Measurements from ENCODE around the gene SH3GL1.
A peak's percentile ranks its signal among the peaks of the same experiment; 100 is the strongest.
"Not testable (repeated sequence)": the region's sequence is repeated elsewhere in the genome, so short reads cannot be mapped to it uniquely, and the experiment has no call there.

Gene SH3GL1

DNA sequence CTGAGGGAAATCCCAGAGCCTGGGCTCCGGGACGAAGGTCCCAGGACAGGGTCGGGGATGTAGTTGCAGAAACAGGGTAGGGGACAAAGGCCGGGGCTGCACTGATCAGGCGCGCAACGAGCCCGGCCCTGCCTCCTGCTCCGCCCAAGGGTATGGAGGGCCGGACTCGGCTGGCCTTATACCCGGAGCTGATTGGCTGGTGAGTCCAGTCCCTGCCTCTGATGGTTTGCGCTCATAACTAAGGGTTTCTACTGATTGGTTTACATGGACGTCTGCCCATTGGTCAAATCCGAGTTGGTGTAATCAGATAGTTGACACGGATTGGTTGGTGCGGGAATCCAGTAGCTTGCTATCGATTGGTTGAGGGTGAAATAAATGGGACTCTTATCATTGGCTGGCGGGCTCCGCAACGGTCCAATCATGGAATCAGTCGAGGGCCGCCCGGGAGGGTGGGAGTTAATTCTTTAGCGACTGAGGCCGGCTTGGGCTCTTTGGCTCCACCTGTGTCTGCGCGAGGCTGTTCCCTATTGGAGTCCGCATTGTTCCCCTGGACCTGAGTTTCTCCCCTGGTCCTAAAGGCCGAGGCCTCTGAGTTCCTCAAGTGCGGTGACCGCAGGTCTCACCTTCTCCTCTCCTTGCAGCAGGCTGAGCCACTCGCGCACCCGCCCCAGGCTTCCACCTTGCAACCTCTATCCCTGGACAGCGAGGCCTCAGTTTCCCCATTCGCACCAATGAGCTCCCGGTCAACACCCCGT lies 57.6 kb downstream of the SH3GL1 start:
- peak; percentile 61 for DNase-seq (ENCODE audit: low read depth)

DNA sequence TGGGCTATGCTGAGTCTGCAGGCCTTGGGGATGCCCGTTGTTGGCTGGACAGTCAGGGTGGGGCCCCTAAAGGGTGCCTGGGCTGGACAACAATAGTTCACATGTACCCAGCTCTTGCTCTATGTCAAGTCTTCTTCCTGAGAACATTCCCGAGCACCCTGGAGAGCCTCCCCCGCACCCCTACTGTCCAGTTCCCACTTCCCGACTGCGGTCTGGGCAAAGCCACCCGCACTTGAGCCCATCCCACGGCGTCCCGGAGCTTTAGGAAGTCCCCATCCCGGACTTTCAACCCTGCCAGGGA lies 58.1 kb downstream of the SH3GL1 start:
- DNase-seq (ENCODE audit: low read depth) = no peak

DNA sequence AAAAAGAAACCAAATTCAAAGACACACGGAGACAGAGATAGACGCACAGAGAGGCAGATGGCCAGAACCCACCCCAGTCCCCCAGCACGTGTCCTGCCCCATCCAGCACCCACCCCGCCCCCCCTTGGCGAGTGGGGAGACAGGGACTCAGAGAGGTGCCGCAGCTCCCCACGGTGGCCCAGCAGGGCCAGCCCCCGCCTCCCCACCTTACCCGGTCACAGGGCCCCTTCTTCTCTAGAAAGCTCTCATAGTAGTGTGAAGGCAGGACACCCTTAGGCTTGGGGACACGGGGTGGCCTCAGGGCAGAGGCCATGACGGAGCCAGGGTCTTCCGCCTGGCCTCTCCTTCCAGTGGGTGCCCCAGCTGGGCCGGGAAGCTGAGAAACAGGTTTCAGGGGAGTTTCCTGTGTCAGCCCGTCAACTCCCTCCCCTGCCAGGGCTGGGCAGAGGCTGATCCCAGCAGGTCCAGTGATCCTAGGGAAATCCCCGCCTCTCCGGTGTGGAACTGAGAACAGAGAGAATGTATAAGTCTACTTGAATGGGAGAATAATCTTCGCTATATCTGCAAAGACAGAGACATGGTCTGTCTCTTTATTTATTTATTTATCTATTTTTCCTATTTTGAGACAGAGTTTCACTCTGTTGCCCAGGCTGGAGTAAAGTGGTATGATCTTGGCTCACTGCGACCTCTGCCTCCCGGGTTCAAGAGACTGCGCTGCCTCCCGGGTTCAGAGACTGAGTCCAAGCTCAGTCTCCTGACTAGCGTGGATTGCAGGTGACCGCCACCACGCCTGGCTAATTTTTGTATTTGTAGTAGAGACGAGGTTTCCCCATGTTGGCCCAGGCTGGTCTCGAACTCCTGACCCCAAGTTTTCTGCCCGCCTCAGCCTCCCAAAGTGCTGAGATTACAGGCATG lies 61.6 kb downstream of the SH3GL1 start, which contains the start of gene STAP2:
TSS of gene STAP2 (minus strand) at position 387 of the 915 bp plus-strand sequence. CDS start at position 313, 74 bp downstream.
- DNase-seq (ENCODE audit: low read depth) = no peak

DNA sequence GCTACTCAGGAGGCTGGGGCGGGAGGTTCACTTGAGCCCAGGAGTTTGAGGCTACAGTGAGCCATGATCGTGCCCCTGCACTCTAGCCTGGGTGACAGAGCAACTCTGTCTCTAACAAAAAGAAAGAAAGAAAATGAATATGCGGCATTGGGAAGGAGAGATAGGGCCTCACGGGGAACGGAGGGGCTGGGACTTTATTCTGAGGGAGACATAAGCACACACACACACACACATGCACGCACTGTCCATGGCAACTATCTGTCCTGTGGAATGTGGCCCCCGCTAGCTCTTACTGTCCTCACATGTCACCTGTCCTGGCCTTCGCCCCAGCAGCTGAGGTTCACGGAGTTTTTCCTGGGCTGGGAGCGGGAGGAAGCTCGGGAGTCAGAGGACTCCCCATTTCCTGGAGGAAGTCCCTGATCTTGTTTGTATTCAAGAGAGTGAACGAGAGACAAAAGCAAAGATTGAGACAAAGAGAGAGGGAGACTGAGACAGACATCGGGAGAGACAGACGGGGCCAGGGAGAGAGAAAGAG lies 62.4 kb downstream of the SH3GL1 start:
- no peak for DNase-seq (ENCODE audit: low read depth)

DNA sequence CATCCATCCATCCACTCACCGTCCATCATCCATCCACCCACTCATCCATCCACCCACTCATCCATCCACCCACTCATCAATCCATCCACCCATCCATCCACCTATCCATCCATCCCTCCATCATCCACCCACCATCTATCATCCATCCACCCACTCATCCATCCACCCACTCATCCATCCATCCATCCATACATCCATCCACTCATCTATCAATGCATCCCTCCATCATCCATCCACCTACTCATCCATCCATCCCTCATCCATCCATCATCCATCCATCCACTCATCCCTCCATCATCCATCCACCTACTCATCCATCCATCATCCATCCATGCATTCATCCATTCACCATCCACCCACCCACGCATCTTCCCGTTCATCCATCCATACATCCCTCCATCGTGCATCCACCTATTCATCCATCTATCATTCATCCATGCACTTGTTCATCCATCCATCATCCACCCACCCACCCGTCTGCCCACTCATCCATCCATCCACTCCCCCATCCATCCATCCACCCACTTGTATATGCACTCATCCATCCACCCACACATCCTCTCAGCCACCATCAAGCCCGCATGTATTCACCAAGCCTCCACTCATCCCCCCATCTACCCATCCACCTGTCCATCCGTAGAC lies 65.3 kb downstream of the SH3GL1 start:
- DNase-seq (ENCODE audit: low read depth) = no peak

DNA sequence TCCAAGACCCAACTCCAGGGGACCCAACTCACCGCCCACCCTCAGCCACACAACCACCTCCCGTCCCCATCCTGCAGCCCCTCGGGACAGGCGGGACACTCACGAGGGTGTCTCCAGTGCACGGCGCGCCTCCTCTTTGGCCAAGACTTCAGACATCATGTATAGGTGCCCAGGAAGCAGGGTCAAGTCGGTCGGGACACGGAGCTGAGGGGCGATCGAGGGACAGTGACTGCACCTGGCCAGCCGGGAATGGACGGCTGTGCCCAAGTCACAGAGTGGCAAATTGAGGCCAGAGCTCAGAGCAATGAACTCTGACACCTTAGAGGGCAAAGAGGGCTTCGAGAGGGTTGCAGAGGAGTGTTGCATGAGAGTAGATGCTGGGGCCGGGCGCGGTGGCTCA lies 70.5 kb downstream of the SH3GL1 start:
- no peak for DNase-seq (ENCODE audit: low read depth)

DNA sequence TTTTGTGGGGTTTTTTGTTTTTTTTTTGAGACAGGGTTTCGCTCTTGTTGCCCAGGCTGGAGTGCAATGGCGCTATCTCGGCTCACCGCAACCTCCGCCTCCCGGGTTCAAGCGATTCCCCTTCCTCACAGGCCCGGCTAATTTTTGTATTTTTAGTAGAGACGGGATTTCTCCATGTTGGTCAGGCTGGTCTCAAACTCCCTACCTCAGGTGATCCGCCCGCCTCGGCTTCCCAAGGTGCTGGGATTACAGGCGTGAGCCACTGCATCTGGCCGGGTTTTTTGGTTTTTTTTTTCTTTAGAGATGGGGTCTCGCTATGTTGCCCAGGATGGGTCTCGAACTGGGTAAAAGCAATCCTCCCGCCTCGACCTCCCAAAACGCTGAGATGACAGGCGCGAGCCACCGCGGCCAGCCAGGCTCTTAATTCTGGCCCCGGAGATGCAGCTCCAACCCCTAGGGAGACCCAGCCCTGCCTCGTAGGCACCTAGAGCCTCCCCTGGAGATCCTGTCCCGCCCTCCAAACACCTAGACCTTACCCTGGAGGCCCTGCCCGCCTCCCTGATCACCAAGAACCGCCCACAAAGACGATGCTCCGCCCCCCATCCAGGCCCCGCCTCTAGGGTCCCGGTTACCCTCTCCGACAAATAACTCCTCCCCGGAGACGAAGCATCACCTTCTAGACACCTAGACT lies 71.2 kb downstream of the SH3GL1 start:
- DNase-seq (ENCODE audit: low read depth) = not testable (repeated sequence)

DNA sequence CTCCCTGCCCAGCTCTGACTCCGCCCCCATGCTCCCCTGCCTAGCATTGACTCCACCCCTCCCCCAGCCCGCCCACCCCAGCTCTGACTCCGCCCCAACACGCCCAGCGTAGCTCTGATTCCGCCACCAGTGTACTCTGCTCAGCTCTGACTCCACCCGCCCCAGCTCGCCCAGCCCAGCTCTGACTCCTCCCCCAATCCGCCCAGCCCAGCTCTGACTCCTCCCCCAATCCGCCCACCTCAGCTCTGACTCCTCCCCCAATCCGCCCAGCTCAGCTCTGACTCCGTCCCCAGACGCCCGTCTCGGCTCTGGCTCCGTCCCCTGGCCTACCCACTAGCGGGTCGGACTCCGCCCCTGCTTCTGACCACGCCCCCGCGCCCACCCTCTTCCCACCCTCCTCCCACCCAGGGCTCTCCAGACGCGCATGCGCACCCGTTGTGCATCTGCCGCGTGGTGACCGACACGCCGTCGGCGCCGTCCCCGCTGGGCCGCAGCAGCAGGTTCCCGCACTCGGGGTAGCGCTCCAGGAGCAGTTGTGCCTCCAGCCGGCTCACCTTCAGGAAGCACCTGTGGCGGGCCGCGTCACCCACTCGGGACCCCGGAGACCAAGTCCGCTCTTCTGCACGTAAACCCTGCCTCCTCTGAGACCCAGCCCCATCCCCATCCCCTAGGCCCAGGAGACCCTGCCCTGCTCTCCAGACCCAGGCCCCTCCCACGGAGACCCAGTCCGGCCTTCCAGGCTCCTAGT lies 71.9 kb downstream of the SH3GL1 start:
- peak; percentile 97 for DNase-seq (ENCODE audit: low read depth)

DNA sequence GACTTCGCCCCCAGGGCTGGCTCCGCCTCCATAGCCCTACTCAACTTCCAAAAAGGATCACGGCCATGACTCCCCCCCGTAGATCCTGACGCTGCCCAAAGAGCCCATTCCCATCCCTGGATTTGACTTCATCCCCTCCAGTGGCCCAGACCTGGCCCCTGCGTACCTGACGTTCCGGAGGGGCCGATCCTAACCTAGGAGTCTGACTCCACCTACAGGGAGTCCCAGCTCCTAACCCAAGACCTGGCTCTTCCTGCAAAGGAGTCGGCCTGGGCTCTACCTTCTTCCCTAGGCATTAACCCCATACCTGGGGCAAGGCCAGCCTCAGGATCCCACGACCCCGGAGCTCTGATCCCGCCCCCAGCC lies 72.5 kb downstream of the SH3GL1 start:
- no peak for DNase-seq (ENCODE audit: low read depth)

DNA sequence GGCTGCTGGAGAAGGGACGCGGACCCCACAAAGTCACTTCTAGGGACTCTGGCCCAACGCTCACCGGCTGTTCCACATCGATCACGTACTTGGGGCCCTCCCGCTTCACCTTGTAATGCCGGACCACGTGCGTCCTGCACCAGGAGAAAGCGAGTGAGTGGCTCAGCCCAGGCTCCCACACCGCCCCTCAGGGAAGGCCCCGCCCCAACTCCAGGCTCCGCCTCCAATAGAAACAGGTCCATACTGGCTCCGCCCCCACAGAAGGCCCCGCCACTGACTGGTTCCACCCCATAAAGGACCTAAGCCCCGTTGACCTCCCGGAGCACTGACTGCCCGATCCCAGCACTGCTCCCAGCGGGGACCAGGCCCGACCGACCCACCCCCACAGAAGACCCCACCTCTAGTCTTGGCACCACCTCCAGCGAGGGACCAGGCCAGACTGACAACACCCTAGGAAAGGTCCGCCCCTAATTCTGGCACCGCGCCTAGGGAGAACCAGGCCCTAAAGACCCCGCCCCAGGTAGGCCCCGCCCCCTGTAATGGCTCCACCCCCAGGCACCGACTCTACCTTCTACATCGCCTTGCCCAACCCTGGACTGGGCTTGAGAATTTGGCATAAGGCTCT lies 73.0 kb downstream of the SH3GL1 start:
- peak; percentile 52 for DNase-seq (ENCODE audit: low read depth)

DNA sequence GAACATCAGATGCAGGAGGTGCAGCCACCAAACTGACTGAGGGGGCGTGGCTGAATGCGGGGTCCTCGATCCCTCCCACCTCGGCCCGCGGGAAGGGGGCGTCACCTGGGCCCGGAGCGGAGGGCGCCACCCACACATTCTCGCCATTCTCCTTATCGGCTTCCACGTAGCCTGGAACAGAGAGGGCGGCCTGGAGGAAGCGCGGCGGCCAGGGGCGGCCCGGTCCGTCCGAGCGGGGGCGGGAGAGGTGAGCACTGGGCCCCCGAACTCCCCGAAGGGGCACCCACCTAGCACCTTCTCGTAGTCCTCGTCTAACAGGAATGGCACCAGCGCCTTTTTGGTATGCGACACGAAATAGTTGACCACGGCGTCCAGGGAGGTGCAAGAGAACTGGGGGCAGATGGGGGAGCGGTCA lies 73.5 kb downstream of the SH3GL1 start:
- DNase-seq (ENCODE audit: low read depth) = no peak

DNA sequence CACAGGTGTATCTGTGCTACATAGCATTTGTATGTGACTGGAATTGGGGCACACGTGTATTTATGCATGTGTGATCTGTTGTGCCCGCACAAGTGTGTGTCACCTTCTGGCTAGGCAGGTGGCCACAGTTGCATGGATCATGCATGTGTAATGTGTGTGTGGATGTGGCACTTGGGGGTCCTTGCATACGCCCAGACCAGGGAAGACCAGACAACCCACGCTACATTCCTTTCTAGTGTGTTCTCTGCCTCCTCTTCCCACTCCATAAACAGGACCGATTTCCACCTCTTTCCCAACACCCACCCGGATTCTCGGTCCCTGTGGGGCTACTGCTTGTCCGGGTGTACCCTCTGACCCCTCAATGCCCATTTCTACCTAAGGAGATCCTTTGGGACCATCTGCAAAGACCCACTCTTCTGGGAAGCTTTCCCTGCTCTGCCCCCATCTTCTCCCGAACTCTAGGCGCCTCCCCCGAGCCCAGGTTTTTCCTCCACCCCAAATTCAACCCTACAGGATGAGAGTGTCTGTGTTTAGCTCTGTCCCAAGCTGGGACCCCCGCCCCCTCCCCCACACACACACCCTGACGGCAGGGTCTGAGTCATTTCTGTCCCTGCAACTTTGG lies 74.0 kb downstream of the SH3GL1 start:
- no peak for DNase-seq (ENCODE audit: low read depth)

DNA sequence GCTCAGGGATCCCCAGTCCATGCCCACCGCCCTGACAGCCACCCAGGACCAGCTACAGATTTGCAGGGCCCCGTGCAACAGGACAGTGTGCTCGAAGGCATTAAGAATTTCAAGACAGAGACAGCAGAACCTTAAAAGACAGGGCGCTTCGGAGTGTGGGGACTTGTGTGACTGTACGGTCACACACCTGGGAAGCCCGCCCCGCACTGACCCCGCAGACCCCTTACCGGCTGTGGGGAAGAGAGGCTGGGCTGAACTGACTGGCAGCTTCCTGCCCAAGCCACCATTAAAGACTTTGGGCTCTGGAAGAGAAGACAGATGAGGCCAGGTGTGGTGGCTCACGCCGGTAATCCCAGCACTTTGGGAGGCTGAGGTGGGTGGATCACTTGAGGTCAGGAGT lies 76.1 kb downstream of the SH3GL1 start:
- DNase-seq (ENCODE audit: low read depth) = no peak

DNA sequence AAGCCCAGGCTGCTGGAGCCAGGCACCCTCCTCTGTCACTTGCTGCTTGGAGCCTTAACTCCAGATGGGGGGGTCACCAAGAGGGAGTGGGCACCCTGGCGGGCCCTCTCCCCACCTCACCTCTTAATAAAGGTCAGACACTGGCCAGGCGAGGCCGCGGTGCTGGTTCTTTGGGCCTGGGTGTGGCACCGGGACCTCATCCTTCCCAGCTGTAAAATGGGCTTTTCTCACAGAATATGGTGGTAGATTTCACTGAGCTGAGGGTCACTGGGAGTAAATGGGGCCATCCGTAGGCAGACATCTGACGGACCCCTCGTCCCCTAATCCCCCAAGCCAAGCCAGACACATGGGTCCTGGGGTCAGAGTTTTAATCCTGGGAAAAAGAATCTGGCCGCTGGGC lies 76.7 kb downstream of the SH3GL1 start:
- DNase-seq (ENCODE audit: low read depth) = no peak

DNA sequence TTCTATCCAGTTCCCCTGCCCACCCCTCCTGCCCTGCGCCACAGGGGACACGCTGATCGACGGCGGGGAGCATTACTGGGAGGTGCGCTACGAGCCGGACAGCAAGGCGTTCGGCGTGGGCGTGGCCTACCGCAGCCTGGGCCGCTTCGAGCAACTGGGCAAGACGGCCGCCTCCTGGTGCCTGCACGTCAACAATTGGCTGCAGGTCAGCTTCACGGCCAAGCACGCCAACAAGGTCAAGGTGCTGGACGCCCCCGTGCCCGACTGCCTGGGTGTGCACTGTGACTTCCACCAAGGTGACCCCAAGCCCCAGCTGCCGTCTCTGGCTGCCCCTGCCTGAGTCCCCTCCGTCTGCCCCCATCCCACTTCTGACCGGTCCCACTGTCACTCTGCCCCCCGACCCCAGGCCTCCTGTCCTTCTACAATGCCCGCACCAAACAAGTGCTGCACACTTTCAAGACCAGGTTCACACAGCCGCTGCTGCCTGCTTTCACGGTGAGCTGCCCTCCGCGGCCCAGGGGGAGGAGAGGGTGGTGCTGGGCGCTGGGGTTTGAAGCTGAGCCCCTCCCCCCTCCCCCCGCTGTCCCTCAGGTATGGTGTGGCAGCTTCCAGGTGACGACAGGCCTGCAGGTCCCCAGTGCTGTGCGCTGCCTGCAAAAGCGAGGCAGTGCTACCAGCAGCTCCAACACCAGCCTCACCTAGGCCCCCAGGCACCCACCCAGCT lies 77.2 kb downstream of the SH3GL1 start:
- DNase-seq (ENCODE audit: low read depth) = no peak

DNA sequence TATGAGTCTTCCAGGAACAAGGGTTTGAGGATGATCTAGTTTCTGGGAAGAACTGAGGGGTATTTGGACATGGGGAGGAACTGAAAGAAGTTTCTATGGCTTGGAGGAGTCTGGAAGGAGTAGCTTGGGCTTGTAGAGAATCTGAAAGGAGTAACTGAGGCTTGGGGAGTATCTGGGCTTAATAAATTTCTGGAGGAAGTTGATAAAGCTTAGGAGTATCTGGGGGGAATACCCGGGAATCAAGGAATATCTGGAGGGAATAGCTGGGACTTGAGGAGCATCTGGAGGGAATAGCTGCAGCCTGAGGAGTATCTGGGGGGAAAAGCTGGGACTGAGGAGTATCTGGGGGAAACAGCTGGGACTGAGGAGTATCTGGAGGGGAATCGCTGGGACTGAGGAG lies 79.9 kb downstream of the SH3GL1 start:
- no peak for DNase-seq (ENCODE audit: low read depth)

DNA sequence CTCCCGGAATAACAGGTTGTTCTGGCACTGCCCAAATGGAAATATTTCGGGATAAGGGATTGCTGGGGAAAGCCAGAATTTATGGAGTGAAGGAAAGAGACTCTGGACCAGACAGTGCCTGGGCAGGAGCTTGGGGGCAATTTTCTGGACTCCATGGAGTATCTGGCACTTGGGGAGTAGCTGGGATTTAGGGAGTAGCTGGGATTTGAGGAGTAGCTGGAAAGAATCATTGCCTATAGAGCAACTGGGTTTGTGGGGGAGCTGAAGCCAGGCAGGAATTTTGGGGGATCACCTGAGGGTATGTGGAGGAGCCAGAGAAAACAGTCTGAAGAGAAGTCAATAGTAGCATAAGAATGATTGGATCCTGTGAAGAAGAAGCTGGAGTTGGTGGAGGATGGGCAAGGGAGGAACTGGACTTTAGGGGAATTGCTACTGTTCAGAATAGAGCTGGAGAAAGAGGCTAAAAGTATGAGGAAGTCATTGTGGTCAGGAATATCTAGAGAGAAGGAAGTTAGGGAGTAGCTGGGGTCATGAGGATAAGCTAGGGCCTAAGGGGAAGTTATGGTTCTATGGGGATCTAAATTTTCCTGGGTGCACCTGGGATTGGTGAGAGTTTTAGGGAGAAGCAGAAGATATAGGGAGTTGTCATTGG lies 81.2 kb downstream of the SH3GL1 start:
- DNase-seq (ENCODE audit: low read depth) = no peak

DNA sequence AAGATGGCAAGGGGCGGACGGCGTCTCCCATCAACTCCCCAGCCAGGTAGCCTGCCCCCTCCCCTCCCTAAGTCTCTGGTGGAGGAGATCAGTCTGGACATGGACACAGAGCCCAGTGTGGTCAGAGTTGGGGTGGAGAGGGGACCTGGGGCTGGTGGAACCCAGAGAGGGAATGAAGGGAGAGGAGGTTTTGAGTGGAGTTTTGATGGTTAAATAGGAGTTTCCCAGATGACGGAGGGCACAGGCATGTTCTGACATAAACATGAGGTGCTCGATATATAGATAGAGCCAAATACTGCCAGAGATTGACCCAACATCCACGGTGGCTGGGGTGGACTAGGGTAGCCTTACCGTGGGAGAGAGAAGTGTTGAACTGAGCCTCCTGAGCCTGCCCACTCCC lies 81.9 kb downstream of the SH3GL1 start:
- no peak for DNase-seq (ENCODE audit: low read depth)

DNA sequence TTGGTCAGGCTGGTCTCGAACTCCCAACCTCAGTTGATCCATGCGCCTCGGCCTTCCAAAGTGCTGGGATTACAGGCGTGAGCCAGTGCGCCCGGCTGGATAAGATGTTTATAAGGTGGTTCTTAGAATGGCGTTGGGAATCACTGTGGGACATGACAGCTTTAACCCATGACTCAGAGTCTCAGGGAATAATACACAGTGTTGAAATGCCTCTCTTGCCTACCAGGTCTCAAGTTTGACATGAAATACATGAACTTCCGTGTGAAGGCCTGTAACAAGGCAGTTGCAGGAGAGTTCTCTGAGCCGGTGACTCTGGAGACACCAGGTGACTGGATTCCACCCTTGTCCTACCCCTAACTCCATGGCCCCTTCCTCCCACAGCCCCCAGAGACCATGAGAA lies 83.4 kb downstream of the SH3GL1 start:
- DNase-seq (ENCODE audit: low read depth) = no peak

Data from stimulated activated CD8-positive, alpha-beta memory T cell treated with anti-CD3 and anti-CD28 coated beads, Interleukin-15, amount 100 ng/mL, for 24 hours (primary cell).